Stimulated activated CD8-positive, alpha-beta memory T cell treated with anti-CD3 and anti-CD28 coated beads, Interleukin-12 subunit alpha, Interleukin-12 subunit beta, amount 100 ng/mL, for 24 hours (primary cell): ENCODE data around the gene MPC1L.

Source experiments
- DNase-seq: peaks from one replicate; pipeline ENCODE4 v3.0.0-alpha.2; 2020; ENCODE audit errors: extremely low read depth

The MPC1L gene

GRCh38 chrX:40628506-40628905 lies 5.3 kb downstream of the MPC1L start:
- no peak for DNase-seq

- no peak for DNase-seq
These were observed 9.0 kb downstream of the MPC1L start for GRCh38 chrX:40632199-40632598.

DNA sequence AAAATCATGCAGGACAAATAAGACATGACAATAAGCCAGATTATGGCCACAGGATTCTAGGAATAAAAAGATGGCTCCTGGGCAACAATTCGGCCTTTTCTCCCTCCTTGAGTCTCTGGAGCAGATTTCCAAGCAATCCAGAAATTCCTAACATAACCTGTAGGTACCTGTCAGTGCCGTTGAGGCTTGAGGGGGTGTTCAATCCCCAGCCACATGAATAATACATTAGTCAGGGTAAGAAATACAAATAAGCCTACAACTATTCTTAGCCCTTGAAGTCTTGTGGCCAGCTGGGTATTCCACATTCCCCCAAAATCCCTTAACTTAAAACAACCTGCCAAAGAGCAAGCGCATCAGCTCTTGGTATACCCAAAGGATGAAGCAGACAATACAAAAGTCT lies 14.5 kb downstream of the MPC1L start:
- no peak for DNase-seq

DNA sequence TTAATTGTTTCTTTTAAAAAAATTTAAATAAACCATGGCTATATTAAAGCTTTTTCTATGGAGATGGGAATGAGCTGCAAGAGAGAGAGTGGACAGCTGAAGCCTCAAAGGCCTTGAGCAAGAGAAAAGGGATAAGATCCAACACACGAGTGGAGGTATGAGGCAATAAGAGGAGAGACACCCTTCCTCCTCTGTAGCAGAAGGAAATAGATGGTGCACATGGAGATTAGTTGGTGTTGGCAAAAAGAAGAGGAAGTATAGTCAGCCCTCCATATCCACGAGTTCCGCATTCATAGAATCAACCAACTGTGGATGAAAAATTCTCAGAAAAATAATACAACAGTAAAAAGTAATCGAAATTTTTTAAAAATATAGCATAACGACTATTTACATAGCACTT lies 20.9 kb downstream of the MPC1L start:
- no peak for DNase-seq

- DNase-seq: no peak
These were observed 21.7 kb downstream of the MPC1L start for GRCh38 chrX:40644821-40645358.

- no peak for DNase-seq
These were observed 23.5 kb downstream of the MPC1L start for GRCh38 chrX:40646489-40647306.

GRCh38 chrX:40647307-40648197 lies 24.3 kb downstream of the MPC1L start, which contains the start of gene CXorf38:
TSS of gene CXorf38 (minus strand) at chrX:40647561. CDS start at chrX:40647520, 41 bp downstream.
- peak; percentile 65 for DNase-seq

- no peak for DNase-seq
These were observed 28.5 kb downstream of the MPC1L start for GRCh38 chrX:40651620-40652223.

DNA sequence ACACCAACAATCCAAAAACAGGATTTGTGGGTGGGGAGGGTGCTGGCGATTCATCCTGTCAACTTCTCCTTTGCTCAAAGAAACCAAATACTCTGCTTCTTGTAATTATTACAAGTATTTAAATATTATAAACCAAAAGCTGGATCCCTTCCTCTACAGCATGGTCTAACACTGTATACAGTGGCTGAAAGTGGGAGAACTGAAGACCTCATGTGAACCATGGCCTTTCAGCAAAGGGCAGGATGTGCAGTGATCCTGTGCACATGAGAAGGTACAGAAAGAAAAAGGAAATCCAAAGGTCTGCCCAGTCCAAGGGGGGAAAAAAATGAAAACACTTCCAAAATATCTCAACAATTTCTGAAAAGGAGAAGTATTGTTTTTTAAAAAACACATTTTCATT lies 29.4 kb downstream of the MPC1L start:
- no peak for DNase-seq

DNA sequence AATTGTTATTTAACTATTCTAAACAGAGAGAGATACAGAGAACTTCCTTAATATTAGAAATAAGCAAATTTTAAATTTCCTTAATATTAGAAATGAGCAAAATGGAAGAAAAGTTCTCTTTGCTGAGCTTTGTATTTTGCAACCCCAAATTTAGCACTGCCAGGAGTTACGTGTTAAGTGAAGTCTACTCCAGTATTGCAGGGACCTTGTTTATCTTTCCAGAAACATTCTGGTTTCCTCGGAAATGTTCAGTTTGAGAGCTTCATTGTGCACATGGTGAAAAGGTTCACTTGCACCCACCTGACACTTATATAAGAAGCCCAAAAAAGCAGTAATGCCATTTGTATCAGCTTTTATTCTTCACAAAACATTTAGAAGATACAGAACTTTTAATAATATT lies 30.3 kb downstream of the MPC1L start:
- DNase-seq: no peak

GRCh38 chrX:40660381-40660780 lies 37.2 kb downstream of the MPC1L start:
- no peak for DNase-seq

GRCh38 chrX:40661489-40661888 lies 38.3 kb downstream of the MPC1L start:
- DNase-seq: no peak

- no peak for DNase-seq
These were observed 40.0 kb downstream of the MPC1L start for GRCh38 chrX:40663078-40663740.

- DNase-seq: no peak
These were observed 40.8 kb downstream of the MPC1L start for GRCh38 chrX:40663880-40664630.

- DNase-seq: no peak
These were observed 47.9 kb downstream of the MPC1L start for GRCh38 chrX:40671126-40671525.
